ENCODE results near the gene ACR. TPM values are rescaled to one million over a fixed set of nuclear protein-coding genes. Genes with fewer than 3 reads are reported as not detected.

The ACR gene
- total and polyA plus RNA-seq, 2 experiments from 2014 or later: not detected

- no peaks in the 10 kb centered on the region for H3K9me2 ChIP-seq (ENCODE audit: insufficient read depth)
- H3K27me3 ChIP-seq (ENCODE audit: insufficient read depth): peaks cover 49% of the 10 kb centered on the region
- H3F3A ChIP-seq (replicated peaks; ENCODE audit: low read depth): no peaks in the 10 kb centered on the region
- Mint-ChIP-seq H3K9me3 (peaks cover 3% of the 10 kb centered on the region), H3K4me3 (no peak overlapping the region), H3K27ac (no peak overlapping the region), H3K36me3 (ENCODE audit: low read depth) (no peaks in the 10 kb centered on the region; the same call in 2 of the 3 replicates), H3K27me3 (ENCODE audit: insufficient read depth, low read depth, poor library complexity) (peaks cover 49% of the 10 kb centered on the region), H3K4me1 (peaks cover 4% of the 10 kb centered on the region; the same call in 2 of the 3 replicates)
- H3K4me2 ChIP-seq: no peak overlapping the region
- 0 out of 2 replicates have a peak, but pooled peaks cover 4% of the 10 kb centered on the region for H3K4me1 ChIP-seq (ENCODE audit: insufficient read depth)
- no peak overlapping the region for H3K4me3 ChIP-seq
- no peak overlapping the region for H3K27ac ChIP-seq (ENCODE audit: low read depth)
- H2AFZ ChIP-seq: no peak overlapping the region
- no peaks in the 10 kb centered on the region for H3K36me3 ChIP-seq (ENCODE audit: insufficient read depth)
- ATAC-seq (no peak), DNase-seq (ENCODE audit: low spot score) (no peak)
- H3K79me2 ChIP-seq (replicated peaks; ENCODE audit: insufficient read depth): no peaks in the 10 kb centered on the region
- TF ChIP-seq STAT1 (IDR thresholded peaks at IDR 0.05; ENCODE audit: unreplicated experiment): no peak
- TF ChIP-seq EZH2 (IDR thresholded peaks at IDR 0.05; ENCODE audit: low read depth, unreplicated experiment): no peak
- TF ChIP-seq ZNF462 (CRISPR knock-in tag; IDR thresholded peaks at IDR 0.05): no peak
- no peak for TF ChIP-seq REST (IDR thresholded peaks at IDR 0.05; ENCODE audit: unreplicated experiment)
- H4K20me1 ChIP-seq (replicated peaks; ENCODE audit: insufficient read depth): no peaks in the 10 kb centered on the region; the same call in 1 of the 2 replicates
Measured at GRCh38 chr22:50724616-50725015, 13.4 kb upstream of the ACR start.
